DOHH2 (cell line): ENCODE data around the gene AP3S1.
"Not testable (repeated sequence)": the region's sequence is repeated elsewhere in the genome, so short reads cannot be mapped to it uniquely, and the experiment has no call there.

Source experiments
- H3F3A ChIP-seq: fragments of 200-600 bp; sonication (generic), shearing (Covaris generic); 2 replicates; pipeline ENCODE4 v1.6.0; 2016; ENCODE audit warnings: antibody characterized with exemption, mild to moderate bottlenecking; ENCODE audit not compliant: control insufficient read depth, insufficient read depth
- H3K27ac ChIP-seq: fragments of 200-600 bp; sonication (generic); 2 replicates; pipeline ENCODE4 v1.5.1; 2014; ENCODE audit warnings: low read depth, mild to moderate bottlenecking, low read length, moderate library complexity
- H3K27me3 ChIP-seq: fragments of 200-600 bp; sonication (generic); 2 replicates; pipeline ENCODE4 v1.6.1; 2014; ENCODE audit warnings: mild to moderate bottlenecking, low read length, mixed read lengths; ENCODE audit not compliant: control insufficient read depth
- H3K36me3 ChIP-seq: fragments of 200-600 bp; sonication (generic); 2 replicates; pipeline ENCODE4 v1.6.1; 2014; ENCODE audit warnings: mild to moderate bottlenecking, low read length, moderate library complexity, mixed read lengths; ENCODE audit not compliant: control insufficient read depth
- H3K4me1 ChIP-seq: fragments of 200-600 bp; sonication (generic); 2 replicates; pipeline ENCODE4 v1.6.1; 2014; ENCODE audit warnings: mild to moderate bottlenecking, low read length, mixed read lengths; ENCODE audit not compliant: control insufficient read depth
- H3K4me2 ChIP-seq: fragments of 200-600 bp; sonication (generic); 2 replicates; pipeline ENCODE4 v1.6.0; 2014; ENCODE audit warnings: mild to moderate bottlenecking, low read length, moderate library complexity
- H3K4me3 ChIP-seq: fragments of 200-600 bp; sonication (generic); 2 replicates; pipeline ENCODE4 v1.5.1; 2014; ENCODE audit warnings: mild to moderate bottlenecking, low read length, mixed read lengths
- H3K79me2 ChIP-seq: fragments of 200-600 bp; sonication (generic); 2 replicates; pipeline ENCODE4 v1.6.1; 2014; ENCODE audit warnings: mild to moderate bottlenecking, low read length, mixed read lengths; ENCODE audit not compliant: control insufficient read depth
- H3K9me2 ChIP-seq: fragments of 200-600 bp; sonication (generic); replicated peaks from 2 replicates; pipeline ENCODE4 v1.6.1; 2014; ENCODE audit warnings: mild to moderate bottlenecking, low read length, mixed read lengths; ENCODE audit not compliant: control insufficient read depth
- H3K9me3 ChIP-seq: fragments of 200-600 bp; sonication (generic); 2 replicates; pipeline ENCODE4 v1.6.1; 2014; ENCODE audit warnings: antibody characterized with exemption, low read length, mixed read lengths; ENCODE audit not compliant: control insufficient read depth, insufficient read depth
- H4K20me1 ChIP-seq: fragments of 200-600 bp; sonication (generic); 2 replicates; pipeline ENCODE4 v1.6.0; 2014; ENCODE audit warnings: low read depth, mild to moderate bottlenecking, antibody characterized with exemption, low read length, moderate library complexity; ENCODE audit not compliant: control insufficient read depth, insufficient read depth
- EZH2phosphoT487 ChIP-seq: fragments of 200-600 bp; sonication (generic); IDR thresholded peaks from 2 replicates; pipeline ENCODE4 v1.6.1; 2017; ENCODE audit warnings: borderline replicate concordance, mild to moderate bottlenecking, antibody characterized with exemption, low read length, moderate library complexity, mixed read lengths
- TF ChIP-seq, protein P1 (sequence below): fragments of 200-600 bp; sonication (generic); IDR thresholded peaks from one replicate; pipeline ENCODE4 v1.5.1; 2014; ENCODE audit warnings: antibody characterized with exemption, mild to moderate bottlenecking, low read depth, low read length; ENCODE audit not compliant: poor library complexity, severe bottlenecking

AP3S1 gene

DNA sequence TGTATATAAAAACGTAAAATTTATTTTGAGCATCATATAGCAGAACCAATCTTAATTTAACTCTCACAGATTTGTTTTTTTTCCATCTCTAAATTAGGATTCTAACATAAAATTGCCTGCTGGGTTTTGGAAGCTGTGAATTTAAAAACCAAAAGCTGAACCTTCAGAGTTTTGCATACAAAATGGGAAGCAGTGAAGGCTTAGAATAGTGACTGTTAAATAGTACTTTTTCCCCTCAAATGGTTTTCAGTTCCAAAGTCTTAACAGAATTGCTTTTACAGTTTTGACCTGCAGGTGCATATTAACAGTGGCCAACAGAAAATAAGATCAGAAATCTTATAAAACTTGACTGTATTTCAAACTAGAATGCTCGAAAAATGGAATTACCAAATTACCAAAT, 65.4 kb downstream of the AP3S1 start:
- H3K4me3 ChIP-seq, result peak overlapping the region; percentile 51
- H3K27me3 ChIP-seq, result no peaks in the 10 kb centered on the region
- H3K4me1 ChIP-seq, result peaks cover 70% of the 10 kb centered on the region
- H3F3A ChIP-seq, result peaks cover 28% of the 10 kb centered on the region
- no peaks in the 10 kb centered on the region for H3K79me2 ChIP-seq
- no peak for TF ChIP-seq EZH2phosphoT487
- TF ChIP-seq, protein P1, sequence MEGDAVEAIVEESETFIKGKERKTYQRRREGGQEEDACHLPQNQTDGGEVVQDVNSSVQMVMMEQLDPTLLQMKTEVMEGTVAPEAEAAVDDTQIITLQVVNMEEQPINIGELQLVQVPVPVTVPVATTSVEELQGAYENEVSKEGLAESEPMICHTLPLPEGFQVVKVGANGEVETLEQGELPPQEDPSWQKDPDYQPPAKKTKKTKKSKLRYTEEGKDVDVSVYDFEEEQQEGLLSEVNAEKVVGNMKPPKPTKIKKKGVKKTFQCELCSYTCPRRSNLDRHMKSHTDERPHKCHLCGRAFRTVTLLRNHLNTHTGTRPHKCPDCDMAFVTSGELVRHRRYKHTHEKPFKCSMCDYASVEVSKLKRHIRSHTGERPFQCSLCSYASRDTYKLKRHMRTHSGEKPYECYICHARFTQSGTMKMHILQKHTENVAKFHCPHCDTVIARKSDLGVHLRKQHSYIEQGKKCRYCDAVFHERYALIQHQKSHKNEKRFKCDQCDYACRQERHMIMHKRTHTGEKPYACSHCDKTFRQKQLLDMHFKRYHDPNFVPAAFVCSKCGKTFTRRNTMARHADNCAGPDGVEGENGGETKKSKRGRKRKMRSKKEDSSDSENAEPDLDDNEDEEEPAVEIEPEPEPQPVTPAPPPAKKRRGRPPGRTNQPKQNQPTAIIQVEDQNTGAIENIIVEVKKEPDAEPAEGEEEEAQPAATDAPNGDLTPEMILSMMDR, result no peak
- H3K9me2 ChIP-seq, result no peaks in the 10 kb centered on the region
- no peaks in the 10 kb centered on the region for H4K20me1 ChIP-seq
- H3K4me2 ChIP-seq, result peak overlapping the region; percentile 74
- H3K27ac ChIP-seq, result peak overlapping the region; percentile 96
- H3K36me3 ChIP-seq, result peaks cover 26% of the 10 kb centered on the region
- H3K9me3 ChIP-seq, result no peaks in the 10 kb centered on the region

DNA sequence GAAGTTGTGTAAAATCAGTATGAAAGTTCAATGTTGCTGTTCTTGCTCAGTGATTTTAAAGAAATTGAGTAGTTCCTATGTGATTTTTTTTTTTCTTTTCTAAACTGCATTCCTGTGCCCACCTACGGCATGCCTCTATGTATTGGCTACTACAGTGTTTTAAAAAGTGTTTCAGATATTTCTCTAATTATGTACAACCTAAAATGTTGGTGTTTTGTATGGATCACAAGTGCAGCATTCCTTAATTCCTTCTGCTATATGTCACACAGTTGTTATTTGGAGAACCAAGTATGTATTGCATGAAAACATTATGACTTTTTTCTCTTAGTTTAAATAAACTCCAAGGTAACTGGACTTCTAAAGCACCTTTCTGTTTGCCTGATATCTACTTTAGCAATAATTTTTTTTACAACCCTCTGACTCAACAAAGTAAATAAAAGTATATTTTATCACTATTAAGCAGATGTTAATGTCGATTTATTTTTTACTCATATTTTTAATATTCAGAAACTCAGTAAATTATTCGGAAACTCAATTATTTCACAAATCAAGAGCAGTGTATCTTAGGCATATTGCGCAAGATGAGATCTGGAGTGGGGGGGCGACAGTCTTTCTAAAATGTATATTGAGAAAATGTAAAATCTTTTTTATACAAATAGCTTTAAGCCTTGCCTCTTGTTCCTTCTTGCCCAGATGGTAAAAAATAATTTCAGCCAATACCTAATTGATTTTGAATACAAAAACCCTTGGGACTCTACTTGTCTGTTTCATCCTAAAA, 72.1 kb downstream of the AP3S1 start:
- peaks cover 19% of the 10 kb centered on the region for H3K36me3 ChIP-seq
- H3K9me3 ChIP-seq, H3K4me1 ChIP-seq, H3K4me2 ChIP-seq, H3K27ac ChIP-seq, H3K9me2 ChIP-seq, H3K79me2 ChIP-seq, H3K27me3 ChIP-seq, H3F3A ChIP-seq, H4K20me1 ChIP-seq, H3K4me3 ChIP-seq: not testable (repeated sequence)

DNA sequence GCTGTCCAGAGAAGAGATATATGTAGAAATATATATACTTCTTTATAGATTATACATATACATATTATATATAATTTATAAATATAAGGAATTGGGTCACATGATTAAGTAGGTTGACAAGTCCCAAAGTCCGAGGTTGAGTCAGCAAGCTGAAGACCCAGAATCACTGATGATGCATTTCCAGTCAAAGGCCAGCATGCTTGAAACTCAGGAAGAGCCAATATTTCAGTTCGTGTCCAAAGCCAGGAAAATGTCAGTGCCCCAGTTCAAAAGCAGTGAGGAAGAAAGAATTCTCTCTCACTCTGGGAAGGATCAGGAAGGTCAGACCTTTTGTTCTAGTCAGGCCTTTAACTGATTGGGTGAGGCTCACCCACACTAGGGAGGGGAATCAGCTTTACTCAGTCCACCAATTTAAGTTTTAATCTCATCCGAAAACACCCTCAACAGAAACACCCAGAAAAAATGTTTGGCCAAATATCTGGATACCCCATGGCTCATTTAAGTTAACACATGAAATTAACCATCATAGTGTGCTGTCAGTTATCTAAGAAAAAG, 78.5 kb downstream of the AP3S1 start:
- H3K4me1 ChIP-seq, result no peaks in the 10 kb centered on the region
- peaks cover 4% of the 10 kb centered on the region; the same call in 1 of the 2 replicates for H3K36me3 ChIP-seq
- no peaks in the 10 kb centered on the region for H3K79me2 ChIP-seq
- H4K20me1 ChIP-seq, result no peaks in the 10 kb centered on the region
- TF ChIP-seq EZH2phosphoT487, result no peak
- TF ChIP-seq, protein P1, result no peak
- no peaks in the 10 kb centered on the region; the same call in 1 of the 2 replicates for H3F3A ChIP-seq
- H3K9me3 ChIP-seq, result no peaks in the 10 kb centered on the region
- no peak overlapping the region for H3K4me2 ChIP-seq
- no peak overlapping the region for H3K27ac ChIP-seq
- no peak overlapping the region for H3K4me3 ChIP-seq
- no peaks in the 10 kb centered on the region for H3K9me2 ChIP-seq
- H3K27me3 ChIP-seq, result no peaks in the 10 kb centered on the region

DNA sequence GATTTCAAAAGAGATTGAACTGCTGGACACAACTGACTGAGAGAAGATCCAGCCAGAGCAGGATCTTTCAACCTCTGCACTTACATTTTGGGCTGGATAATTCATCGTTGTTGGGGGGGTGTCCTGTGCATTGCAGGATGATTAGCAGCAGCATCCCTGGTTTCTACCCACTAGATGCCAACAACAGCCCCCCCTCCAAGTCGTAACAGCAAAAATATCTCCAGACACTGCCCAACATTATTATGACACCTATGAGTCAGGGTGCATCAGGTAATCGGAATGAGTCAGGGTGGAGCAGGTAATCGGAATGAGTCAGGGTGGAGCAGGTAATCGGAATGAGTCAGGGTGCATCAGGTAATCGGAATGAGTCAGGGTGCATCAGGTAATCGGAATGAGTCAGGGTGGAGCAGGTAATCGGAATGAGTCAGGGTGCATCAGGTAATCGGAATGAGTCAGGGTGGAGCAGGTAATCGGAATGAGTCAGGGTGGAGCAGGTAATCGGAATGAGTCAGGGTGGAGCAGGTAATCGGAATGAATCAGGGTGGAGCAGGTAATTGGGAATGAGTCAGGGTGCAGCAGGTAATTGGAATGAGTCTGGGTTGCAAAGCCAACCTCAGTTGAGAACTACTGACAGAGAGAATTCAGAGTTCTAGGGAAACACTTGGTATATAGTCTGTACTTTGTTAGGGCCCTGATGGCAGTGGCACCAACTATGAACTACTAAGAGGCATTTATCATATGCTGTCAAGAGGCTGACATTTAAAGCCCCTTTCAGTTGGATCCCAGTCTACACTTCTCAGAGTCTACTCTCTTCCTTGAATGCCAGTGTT, 87.1 kb downstream of the AP3S1 start:
- not testable (repeated sequence) for H3K36me3 ChIP-seq, H3K27ac ChIP-seq, H3K4me1 ChIP-seq, H3K4me3 ChIP-seq, H3K9me2 ChIP-seq, H3F3A ChIP-seq, H3K27me3 ChIP-seq, H3K9me3 ChIP-seq, H4K20me1 ChIP-seq, H3K79me2 ChIP-seq, H3K4me2 ChIP-seq

DNA sequence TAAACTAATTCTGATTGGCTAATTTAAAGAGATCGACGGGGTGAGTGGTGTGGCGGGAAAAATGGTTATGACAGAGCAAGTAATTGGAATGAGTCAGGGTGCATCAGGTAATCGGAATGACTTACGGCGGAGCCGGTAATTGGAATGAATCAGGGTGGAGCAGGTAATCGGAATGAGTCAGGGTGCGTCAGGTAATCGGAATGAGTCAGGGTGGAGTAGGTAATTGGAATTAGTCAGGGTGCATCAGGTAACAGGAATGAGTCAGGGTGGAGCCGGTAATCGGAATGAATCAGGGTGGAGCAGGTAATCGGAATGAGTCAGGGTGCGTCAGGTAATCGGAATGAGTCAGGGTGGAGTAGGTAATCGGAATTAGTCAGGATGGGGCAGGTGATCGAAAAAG, 88.4 kb downstream of the AP3S1 start:
- not testable (repeated sequence) for H3K4me2 ChIP-seq, H3F3A ChIP-seq, H3K4me1 ChIP-seq, H3K27ac ChIP-seq, H3K36me3 ChIP-seq, H4K20me1 ChIP-seq, H3K9me2 ChIP-seq, H3K79me2 ChIP-seq, H3K4me3 ChIP-seq, H3K9me3 ChIP-seq, H3K27me3 ChIP-seq
